HepG2 (cell line): Measurements from ENCODE around the gene TAS1R3. TPM values are rescaled to one million over a fixed set of nuclear protein-coding genes. Genes with fewer than 3 reads are reported as not detected.

Experiments
- AGO1 ChIP-seq: fragments of 200-400 bp; formaldehyde crosslinking; IDR thresholded peaks from 2 replicates; pipeline ENCODE4 v1.6.1; 2017; ENCODE audit warnings: mild to moderate bottlenecking, low read depth, low read length, moderate library complexity; ENCODE audit not compliant: poor library complexity, severe bottlenecking
- ARID4A ChIP-seq: sonication (generic); formaldehyde crosslinking; IDR thresholded peaks from 2 replicates; pipeline ENCODE4 v1.5.0; 2020; ENCODE audit warnings: mild to moderate bottlenecking, missing genetic modification reagents, borderline replicate concordance
- HMGXB3 ChIP-seq: sonication (generic); formaldehyde crosslinking; IDR thresholded peaks from 2 replicates; pipeline ENCODE4 v1.4.0; 2020; ENCODE audit warnings: missing genetic modification reagents, borderline replicate concordance
- HNF1A ChIP-seq, 2 experiments: sonication (generic) in 1 of 2; formaldehyde crosslinking in 1 of 2; IDR thresholded peaks; 2 replicates each; pipeline versions ENCODE4 v1.4.0 to v1.6.1; 2016 to 2020; ENCODE audit warnings: borderline replicate concordance in 1 of 2, low read depth in 1 of 2, mild to moderate bottlenecking in 1 of 2, missing genetic modification reagents in 1 of 2
- HOXA7 ChIP-seq: sonication (generic); formaldehyde crosslinking; IDR thresholded peaks from 2 replicates; pipeline ENCODE4 v1.8.1; 2022; ENCODE audit warnings: mild to moderate bottlenecking, missing genetic modification reagents, moderate library complexity
- LBX2 ChIP-seq: sonication (generic); formaldehyde crosslinking; IDR thresholded peaks from 2 replicates; pipeline ENCODE4 v1.5.0; 2020; ENCODE audit warnings: missing genetic modification reagents, mild to moderate bottlenecking, borderline replicate concordance
- NCOA1 ChIP-seq: sonication (generic); formaldehyde crosslinking; IDR thresholded peaks from 2 replicates; pipeline ENCODE4 v1.9.0; 2021; ENCODE audit warnings: missing genetic modification reagents
- POLR2G ChIP-seq: fragments of 200-400 bp; formaldehyde crosslinking; IDR thresholded peaks from 2 replicates; pipeline ENCODE4 v1.6.1; 2018; ENCODE audit warnings: mild to moderate bottlenecking, low read depth, low read length, moderate library complexity
- SOX6 ChIP-seq, 2 experiments: fragments of 450-650 bp in 1 of 2; sonication (generic) in 1 of 2; formaldehyde crosslinking in 1 of 2; IDR thresholded peaks; 2 replicates each; pipeline versions ENCODE4 v1.4.0 to v1.6.1; 2017 to 2020; ENCODE audit warnings: antibody characterized with exemption in 1 of 2, mild to moderate bottlenecking in 1 of 2, missing genetic modification reagents in 1 of 2
- YEATS4 ChIP-seq: sonication (generic); formaldehyde crosslinking; IDR thresholded peaks from 2 replicates; pipeline ENCODE4 v1.4.0; 2020; ENCODE audit warnings: missing genetic modification reagents, borderline replicate concordance
- ZNF549 ChIP-seq: sonication (generic); formaldehyde crosslinking; IDR thresholded peaks from 2 replicates; pipeline ENCODE4 v1.5.0; 2020; ENCODE audit warnings: missing genetic modification reagents
- polyA plus RNA-seq, 8 experiments: library from polyadenylated mRNA; depleted of rRNA in 3 of 8; stranded (reverse) in 7 of 8; unstranded in 1 of 8; fragments of >200 nt; fragmentation: Illumina TruSeq in 4 of 8; extraction: Trizol in 4 of 8; gene quantifications; 2 replicates each; pipeline versions ENCODE4 v1.2.1 to v1.2.3, GENCODE V29; 2011 to 2016; ENCODE audit warnings: low read depth in 4 of 8, missing spikeins in 1 of 8, mixed read lengths in 1 of 8; ENCODE audit not compliant: insufficient read depth in 1 of 8
- total RNA-seq, 5 experiments: library from RNA; depleted of rRNA; stranded (reverse); fragments of >200 nt; fragmentation: Illumina TruSeq; extraction: Trizol; gene quantifications; 2 replicates each; pipeline ENCODE4 v1.2.3, GENCODE V29; 2016; ENCODE audit warnings: low read depth in 1 of 5

TAS1R3 gene
- total and polyA plus RNA-seq, 2 of the 13 experiments (the other 11 are each of a cell fraction or from before 2014, with no cell fraction given), result 0.13 to 0.15 TPM

GRCh38 chr1:1331068-1331965 lies at the start of gene TAS1R3 (continued):
- TF ChIP-seq ARID4A (peak; percentile 24; the same call in 1 of the 2 replicates), POLR2G (0 out of 2 replicates have a peak, but pooled peaks have one; percentile 20), LBX2 (CRISPR knock-in tag) (no peak), HOXA7 (CRISPR knock-in tag) (no peak), AGO1 (peak; percentile 92), HMGXB3 (no peak), ZNF549 (CRISPR knock-in tag) (no peak), NCOA1 (CRISPR knock-in tag) (0 out of 2 replicates have a peak, but pooled peaks have one; percentile 58), YEATS4 (0 out of 2 replicates have a peak, but pooled peaks have one; percentile 12), SOX6 (IDR thresholded peaks at IDR 0.05) (no peak), SOX6 (CRISPR knock-in tag; IDR thresholded peaks at IDR 0.05) (peak; percentile 13; the same call in 1 of the 2 replicates), HNF1A (IDR thresholded peaks at IDR 0.05; ENCODE audit: low read depth) (no peak), HNF1A (CRISPR knock-in tag; IDR thresholded peaks at IDR 0.05; ENCODE audit: borderline replicate concordance) (peak; percentile 17; the same call in 1 of the 2 replicates)
